Body of pancreas (tissue), 4 donors: ENCODE results near the gene MED10.

ENCODE experiments used
- POLR2A ChIP-seq, 3 donors: fragments of 450-650 bp; IDR thresholded peaks; one replicate each; pipeline ENCODE4 v1.6.1; 2016; ENCODE audit warnings: antibody characterized with exemption in 3 of 3, mild to moderate bottlenecking in 2 of 3
- TF ChIP-seq, protein P1 (sequence below), 7 experiments: fragments of 450-650 bp in 4 of 7; fragments of 200-600 bp in 3 of 7; sonication (generic) in 3 of 7; IDR thresholded peaks; one replicate each; pipeline ENCODE4 v1.5.1; 2016 to 2019; ENCODE audit warnings: antibody characterized with exemption in 7 of 7

GRCh38 chr5:6379246-6379645, 899 bp upstream of the MED10 start:
- TF ChIP-seq, protein P1, sequence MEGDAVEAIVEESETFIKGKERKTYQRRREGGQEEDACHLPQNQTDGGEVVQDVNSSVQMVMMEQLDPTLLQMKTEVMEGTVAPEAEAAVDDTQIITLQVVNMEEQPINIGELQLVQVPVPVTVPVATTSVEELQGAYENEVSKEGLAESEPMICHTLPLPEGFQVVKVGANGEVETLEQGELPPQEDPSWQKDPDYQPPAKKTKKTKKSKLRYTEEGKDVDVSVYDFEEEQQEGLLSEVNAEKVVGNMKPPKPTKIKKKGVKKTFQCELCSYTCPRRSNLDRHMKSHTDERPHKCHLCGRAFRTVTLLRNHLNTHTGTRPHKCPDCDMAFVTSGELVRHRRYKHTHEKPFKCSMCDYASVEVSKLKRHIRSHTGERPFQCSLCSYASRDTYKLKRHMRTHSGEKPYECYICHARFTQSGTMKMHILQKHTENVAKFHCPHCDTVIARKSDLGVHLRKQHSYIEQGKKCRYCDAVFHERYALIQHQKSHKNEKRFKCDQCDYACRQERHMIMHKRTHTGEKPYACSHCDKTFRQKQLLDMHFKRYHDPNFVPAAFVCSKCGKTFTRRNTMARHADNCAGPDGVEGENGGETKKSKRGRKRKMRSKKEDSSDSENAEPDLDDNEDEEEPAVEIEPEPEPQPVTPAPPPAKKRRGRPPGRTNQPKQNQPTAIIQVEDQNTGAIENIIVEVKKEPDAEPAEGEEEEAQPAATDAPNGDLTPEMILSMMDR (IDR thresholded peaks at IDR 0.05), result no peak
- no peak for TF ChIP-seq POLR2A (IDR thresholded peaks at IDR 0.05)
